GM10248 (cell line): Measurements from ENCODE around the gene ACTR2.
"Not testable (repeated sequence)": the region's sequence is repeated elsewhere in the genome, so short reads cannot be mapped to it uniquely, and the experiment has no call there.

Experiments
- CTCF ChIA-PET: fragments of 300-600 bp; sonication (Branson Sonifier 250); formaldehyde crosslinking; extraction: SDS; loops from one replicate; lab custom pipeline; 2021; ENCODE audit warnings: antibody characterized with exemption; lab: Yijun Ruan, JAX
- POLR2A ChIA-PET: fragments of 350-650 bp; sonication (Branson Sonifier 250); formaldehyde crosslinking; extraction: SDS; loops from one replicate; lab custom pipeline; 2020; ENCODE audit warnings: antibody characterized with exemption; lab: Yijun Ruan, JAX
- DNase-seq: peaks from one replicate; pipeline ENCODE4 v3.0.0; 2012; ENCODE audit errors: extremely low spot score
- TF ChIP-seq, protein P1 (sequence below): IDR thresholded peaks from 2 replicates; pipeline ENCODE4 v1.5.1; 2012; ENCODE audit warnings: mild to moderate bottlenecking, low read depth; ENCODE audit errors: extremely low read depth, missing control alignments, control extremely low read depth

ACTR2 gene

DNA sequence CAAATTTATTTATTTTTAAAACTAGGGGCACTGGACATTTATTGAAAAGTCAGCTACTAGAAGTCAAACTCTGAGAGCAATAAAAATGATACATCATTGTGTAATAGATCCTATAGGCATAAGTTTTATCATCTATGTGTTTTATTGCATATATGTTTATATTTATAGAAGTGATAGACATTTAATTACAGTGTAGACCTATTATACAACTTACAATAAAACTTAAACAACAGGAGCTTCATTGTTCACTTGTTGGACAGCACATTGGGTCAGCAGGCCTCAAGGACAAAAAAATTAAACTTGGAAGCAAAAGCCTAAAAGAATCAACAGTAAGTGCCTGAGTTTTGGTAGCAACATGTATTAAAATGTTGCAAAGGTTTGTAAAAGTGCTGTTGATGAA lies 15.0 kb upstream of the ACTR2 start:
- TF ChIP-seq, protein P1, sequence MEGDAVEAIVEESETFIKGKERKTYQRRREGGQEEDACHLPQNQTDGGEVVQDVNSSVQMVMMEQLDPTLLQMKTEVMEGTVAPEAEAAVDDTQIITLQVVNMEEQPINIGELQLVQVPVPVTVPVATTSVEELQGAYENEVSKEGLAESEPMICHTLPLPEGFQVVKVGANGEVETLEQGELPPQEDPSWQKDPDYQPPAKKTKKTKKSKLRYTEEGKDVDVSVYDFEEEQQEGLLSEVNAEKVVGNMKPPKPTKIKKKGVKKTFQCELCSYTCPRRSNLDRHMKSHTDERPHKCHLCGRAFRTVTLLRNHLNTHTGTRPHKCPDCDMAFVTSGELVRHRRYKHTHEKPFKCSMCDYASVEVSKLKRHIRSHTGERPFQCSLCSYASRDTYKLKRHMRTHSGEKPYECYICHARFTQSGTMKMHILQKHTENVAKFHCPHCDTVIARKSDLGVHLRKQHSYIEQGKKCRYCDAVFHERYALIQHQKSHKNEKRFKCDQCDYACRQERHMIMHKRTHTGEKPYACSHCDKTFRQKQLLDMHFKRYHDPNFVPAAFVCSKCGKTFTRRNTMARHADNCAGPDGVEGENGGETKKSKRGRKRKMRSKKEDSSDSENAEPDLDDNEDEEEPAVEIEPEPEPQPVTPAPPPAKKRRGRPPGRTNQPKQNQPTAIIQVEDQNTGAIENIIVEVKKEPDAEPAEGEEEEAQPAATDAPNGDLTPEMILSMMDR, result no peak
- no peak for DNase-seq
- POLR2A ChIA-PET, result no interaction called here
- CTCF ChIA-PET, result interaction anchor here (0.7 to 1.8 kb wide), 4 partner anchors 25 to 120 kb away, joined by 3 to 5 read pairs (median 4); no protein-coding TSS in a partner anchor

DNA sequence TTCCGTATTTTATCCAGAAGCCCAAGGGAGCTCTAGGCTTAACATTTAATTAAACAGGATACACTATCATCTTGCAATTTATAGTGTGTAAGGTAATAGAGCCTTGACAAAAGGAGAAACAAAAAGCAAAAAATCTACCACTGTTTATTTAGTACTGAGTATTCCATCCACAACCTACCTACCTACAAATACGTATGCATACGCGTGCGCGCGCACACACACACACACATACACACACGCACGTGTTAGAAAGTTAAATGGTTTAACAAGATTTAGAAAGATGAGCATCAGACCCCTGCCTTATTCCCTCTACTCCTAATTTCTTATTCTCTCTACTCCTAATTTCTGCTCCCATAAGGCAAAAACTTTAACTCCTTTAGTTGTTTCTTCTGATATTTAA lies 14.6 kb upstream of the ACTR2 start:
- ChIA-PET CTCF (interaction anchor here (0.7 to 1.8 kb wide), 3 partner anchors 26 to 121 kb away, joined by 3 to 5 read pairs (median 4); no protein-coding TSS in a partner anchor), POLR2A (no interaction called here)
- TF ChIP-seq, protein P1, result no peak
- DNase-seq, result no peak

DNA sequence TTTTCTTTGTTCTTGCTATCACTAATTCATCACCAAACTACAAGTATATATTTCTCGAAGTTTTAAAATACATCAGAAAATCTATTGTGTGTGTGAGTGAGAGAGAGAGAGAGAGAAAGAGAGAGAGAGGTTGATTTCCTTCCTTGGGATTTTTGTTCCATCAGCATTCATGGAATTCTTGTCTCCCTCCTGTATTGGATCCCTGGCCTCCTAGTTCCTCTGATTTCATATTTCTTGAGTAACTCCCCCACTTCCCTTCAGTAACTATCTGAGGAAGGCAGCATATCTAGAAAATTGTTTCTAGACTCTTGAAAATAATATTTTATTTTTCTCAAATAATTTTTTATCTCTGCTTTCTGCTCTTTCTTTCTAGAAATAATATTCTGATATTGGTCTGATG lies 13.3 kb upstream of the ACTR2 start:
- POLR2A ChIA-PET, result no interaction called here
- CTCF ChIA-PET, result no interaction called here
- no peak for DNase-seq
- TF ChIP-seq, protein P1, result no peak

DNA sequence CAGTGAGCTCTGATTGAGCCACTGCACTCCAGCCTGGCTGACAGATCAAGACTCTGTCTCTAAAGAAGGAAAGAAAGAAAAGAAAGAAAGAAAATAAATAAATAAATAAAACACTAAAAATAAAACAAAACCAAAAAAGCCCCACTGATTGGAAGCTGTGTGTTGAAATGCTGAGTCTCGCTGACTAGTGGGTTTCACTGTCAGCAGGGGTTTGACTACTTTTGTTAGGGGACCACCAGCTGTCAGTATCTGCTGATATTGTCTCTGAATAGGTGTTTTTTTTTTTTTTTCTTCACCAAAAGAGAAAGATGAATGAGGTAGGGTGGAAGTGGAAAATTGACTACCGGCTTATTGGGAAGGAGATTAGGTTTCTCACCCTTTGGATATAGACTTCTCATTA lies 12.8 kb upstream of the ACTR2 start:
- TF ChIP-seq, protein P1, result no peak
- ChIA-PET POLR2A (no interaction called here), CTCF (interaction anchor here (1.0 kb wide), 1 partner anchor 38 kb away, joined by 3 read pairs; no protein-coding TSS in a partner anchor)
- no peak for DNase-seq

DNA sequence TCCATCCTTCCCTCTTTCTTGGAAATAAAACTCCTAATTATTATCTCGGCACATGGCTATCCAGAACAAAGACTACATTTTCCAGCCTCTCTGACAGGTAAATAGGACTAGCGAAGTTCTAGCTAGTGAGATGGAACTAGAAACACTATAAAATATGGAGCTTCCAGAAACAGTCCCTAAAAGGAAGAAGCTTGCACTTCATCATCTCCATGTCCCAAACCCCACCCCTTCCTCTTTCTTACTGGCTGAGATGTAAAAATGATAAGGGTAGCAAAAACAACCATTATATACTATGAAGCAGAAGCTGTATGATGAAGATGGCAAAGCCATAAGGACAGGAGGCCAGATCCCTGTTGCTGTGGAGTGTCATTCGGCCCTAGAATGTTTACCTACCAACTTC lies 11.7 kb upstream of the ACTR2 start:
- ChIA-PET POLR2A (no interaction called here), CTCF (no interaction called here)
- TF ChIP-seq, protein P1, result no peak
- DNase-seq, result no peak

DNA sequence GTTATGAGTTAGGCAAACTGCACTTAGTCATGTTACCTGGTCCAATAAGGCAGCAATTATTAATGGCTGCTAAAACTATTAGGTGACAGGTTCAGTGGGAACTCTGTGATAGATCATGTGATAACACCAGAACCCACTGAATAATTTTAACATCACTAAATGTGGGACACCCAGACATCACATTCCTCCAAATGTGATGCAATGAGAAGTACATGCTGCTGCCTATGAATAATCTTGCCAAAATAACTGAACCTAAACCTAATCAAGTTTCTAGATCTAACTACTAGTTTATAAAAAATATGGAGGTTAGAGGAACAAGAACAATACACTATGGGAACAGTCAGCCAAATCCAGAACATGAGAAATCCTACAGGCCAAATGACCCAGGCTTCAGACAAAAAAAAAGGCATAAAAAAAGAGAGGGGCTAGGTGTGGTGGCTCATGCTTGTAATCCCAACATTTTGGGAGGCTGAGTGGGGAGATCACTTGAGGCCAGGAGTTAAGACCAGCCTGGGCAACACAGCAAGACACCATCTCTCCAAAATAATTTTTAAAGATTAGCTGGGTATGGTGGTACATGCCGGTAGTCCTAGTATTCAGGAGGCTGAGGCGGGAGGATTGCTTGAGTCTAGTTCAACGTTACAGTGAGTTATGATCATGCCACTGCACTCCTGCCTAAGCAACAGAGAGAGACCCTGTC lies 7.0 kb upstream of the ACTR2 start:
- no peak for DNase-seq
- TF ChIP-seq, protein P1, result no peak
- CTCF ChIA-PET, result interaction anchor here (1.1 kb wide), 1 partner anchor 30 kb away, joined by 3 read pairs; no protein-coding TSS in a partner anchor
- POLR2A ChIA-PET, result no interaction called here

DNA sequence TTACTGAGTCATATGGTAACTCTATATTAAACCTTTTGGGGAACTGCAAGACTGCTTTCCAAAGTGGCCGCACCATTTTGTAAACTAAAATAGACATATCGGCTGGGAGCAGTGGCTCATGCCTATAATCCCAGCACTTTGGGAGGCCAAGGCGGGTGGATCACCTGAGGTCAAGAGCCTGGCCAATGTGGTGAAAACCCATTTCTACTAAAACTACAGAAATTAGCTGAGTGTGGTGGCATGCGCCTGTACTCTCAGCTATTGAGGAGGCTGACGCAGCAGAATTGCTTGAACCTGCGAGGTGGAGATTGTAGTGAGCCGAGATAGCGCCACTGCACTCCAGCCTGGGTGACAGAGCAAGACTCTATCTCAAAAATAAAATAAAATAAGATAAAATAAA lies 6.4 kb upstream of the ACTR2 start:
- CTCF ChIA-PET, DNase-seq, POLR2A ChIA-PET: not testable (repeated sequence)
